AG08395 (cell line): Measurements from ENCODE around the gene ARMC9.
"Not testable (repeated sequence)": the region's sequence is repeated elsewhere in the genome, so short reads cannot be mapped to it uniquely, and the experiment has no call there.

Experiments
- DNase-seq: peaks from one replicate; pipeline ENCODE4 v3.0.0; 2012; ENCODE audit warnings: mixed read lengths, low spot score

The ARMC9 gene

GRCh38 chr2:231364061-231364460 lies 165.6 kb downstream of the ARMC9 start:
- DNase-seq: no peak

DNA sequence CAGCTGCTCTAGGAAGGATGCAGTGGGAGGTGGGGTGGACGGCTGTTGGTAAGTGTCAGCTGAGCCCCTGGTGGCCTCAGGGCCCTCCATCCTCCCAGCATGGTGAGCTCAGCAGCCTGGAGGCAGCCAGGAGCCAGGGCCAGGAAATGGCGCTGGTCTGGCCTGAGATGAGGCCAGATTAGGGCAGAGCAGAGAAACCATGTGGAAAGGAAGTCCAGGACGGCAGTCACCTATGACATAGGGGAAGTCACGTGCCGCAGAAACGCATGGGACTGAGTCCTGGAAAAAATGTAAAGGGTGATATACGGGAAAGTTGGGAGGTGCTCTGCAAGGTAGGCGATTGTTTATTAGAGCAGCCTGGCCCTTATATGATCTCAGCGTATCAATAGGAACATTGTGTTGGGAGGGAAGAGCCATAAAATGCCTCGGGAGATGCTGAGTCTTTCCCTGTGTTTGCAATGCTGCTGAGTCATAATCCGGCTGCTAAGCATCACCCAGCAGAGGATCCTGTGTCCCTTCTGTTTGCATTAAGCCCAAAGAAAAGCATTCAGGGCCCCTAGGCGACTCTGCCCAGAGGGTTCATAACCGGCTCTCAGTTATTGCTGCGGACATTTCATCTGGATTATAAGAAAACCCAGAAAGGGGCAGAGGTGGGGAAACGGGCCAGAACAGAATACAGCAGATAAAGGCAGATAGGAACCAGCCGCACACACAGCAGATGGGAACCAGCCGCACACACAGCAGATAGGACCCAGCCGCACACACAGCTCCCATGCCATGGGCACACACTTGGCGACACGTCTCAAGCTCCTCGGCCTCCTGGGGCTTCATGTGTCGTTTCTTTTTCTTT lies 166.8 kb downstream of the ARMC9 start:
- DNase-seq: peak; percentile 90

- DNase-seq: no peak
Observed at GRCh38 chr2:231367178-231367577, 168.7 kb downstream of the ARMC9 start.

GRCh38 chr2:231369580-231370428 lies 171.4 kb downstream of the ARMC9 start:
- DNase-seq: no peak

- DNase-seq: no peak
Observed at GRCh38 chr2:231370429-231370748, 172.0 kb downstream of the ARMC9 start.

- no peak for DNase-seq
Observed at GRCh38 chr2:231370749-231371429, 172.5 kb downstream of the ARMC9 start.

GRCh38 chr2:231371430-231372054 lies 173.1 kb downstream of the ARMC9 start:
- DNase-seq: no peak

- no peak for DNase-seq
Observed at GRCh38 chr2:231372326-231372725, 173.9 kb downstream of the ARMC9 start.

DNA sequence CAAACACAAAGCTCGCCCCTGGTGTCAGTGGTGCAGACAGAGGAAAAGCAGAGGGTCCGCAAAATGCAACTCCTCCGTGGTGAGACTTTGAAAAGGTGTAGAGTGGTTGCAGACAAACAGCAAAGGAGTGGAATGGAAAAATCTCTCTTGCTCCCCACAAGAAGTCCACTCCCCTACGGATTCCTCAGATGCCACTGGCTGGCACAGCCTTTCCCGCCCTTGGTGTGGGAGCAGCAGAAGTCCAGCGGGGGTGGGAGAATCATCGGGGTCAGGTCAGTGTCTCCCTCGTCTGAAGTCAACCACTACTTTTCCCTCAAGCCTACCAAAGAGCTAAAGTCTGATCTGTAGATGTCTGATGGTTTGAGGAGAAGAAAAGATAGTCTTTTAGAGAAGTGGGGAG lies 174.8 kb downstream of the ARMC9 start:
- no peak for DNase-seq

DNA sequence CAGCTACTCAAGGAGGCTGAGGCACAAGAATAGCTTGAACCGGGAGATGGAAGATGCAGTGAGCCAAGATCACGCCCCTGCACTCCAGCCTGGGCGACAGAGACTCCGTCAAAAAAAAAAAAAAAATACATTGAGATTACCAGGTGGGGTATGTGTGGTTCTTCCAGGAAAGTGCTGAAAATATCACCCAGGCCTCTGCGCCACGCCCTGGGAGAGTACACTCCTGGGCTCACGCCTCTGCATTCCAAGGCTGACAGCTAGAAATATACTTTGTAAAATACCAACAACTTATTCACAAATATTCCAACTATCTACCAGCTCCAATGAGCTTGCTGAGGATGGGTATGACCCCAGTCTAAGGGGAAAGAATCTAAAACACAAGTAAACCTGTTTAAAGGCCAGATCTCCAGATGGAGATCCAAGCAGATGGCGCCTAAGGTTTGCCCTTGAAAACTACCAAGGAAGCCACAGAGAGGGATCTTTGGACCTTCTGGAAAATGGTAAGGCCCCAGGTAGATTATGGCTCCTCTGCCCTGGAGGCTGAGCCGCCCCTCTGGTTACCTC lies 175.4 kb downstream of the ARMC9 start:
- DNase-seq: no peak

GRCh38 chr2:231374771-231375170 lies 176.3 kb downstream of the ARMC9 start:
- DNase-seq: no peak

DNA sequence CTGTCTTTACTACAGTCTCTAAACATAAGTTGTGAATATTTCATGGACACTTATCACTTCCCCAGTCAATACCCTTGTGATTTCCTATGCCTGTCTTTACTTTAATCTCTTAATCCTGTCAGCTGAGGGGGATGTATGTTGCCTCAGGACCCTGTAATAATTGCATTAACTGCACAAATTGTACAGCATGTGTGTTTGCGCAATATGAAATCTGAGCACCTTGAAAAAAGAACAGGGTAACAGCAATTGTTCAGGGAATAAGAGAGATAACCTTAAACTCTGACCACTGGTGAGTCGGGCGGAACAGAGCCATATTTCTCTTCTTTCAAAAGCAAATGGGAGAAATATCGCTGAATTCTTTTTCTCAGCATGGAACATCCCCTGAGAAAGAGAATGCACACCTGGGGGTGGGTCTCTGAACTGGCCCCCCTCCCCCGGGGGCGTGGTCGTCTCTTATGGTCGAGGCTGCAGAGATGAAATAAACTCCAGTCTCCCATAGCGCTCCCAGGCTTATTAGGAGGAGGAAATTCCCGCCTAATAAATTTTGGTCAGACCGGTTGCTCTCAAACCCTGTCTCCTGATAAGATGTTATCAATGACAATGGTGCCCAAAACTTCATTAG lies 177.7 kb downstream of the ARMC9 start:
- not testable (repeated sequence) for DNase-seq

- no peak for DNase-seq
Observed at GRCh38 chr2:231376857-231377256, 178.4 kb downstream of the ARMC9 start.

DNA sequence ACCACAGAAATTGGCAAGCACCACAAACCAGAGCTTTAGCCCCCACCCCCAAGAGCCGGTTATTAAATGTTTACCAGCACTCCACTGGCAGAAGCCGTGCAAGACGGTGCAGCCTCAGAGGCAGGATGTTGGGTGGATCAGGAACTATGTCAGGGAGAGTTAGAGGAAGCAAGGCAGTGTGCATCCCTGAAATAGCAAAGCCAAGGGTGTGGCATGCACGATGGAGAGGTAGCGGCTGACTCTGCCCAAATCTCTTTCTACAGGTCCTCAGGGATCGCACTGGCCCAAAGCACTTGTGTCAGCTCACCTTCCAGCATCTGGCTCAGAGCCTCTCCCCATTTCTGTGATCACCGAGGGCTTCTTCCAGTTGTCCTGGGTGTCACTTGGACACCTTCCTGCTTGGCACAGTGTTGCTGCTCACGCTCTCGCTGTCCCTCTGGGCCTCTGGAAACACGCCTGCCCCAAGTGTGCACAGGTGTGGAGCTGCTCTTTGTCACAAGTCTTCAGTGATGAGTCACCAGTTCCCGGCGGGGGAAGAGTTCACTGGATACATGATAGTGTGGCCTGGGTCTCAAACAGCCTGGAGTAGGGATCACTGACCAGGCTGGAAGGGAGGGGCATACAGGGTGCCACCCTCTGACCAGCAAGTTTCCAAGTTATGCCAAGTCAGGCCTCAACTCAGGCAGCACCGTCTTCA lies 179.7 kb downstream of the ARMC9 start:
- no peak for DNase-seq

- no peak for DNase-seq
Observed at GRCh38 chr2:231379266-231380215, 181.1 kb downstream of the ARMC9 start.

DNA sequence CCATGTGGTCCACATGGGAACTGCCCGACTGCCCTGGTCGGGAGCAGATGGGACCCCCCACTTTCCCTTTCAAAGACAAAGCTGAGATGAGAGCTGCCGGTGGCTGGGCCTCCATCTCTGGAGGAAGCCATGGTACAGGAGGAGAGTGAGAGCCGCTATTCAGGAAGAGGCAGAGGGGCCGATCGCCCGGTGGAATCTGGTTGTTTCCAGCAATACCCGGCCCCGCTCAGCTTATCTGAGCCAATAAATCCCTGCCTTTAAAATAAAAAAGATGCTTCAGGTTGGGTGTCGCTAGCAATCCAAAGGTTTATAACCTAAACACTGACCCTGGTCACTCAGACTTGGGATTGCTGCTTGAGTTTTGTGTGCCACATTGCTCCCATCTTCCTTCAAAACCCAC lies 181.9 kb downstream of the ARMC9 start:
- DNase-seq: no peak

- DNase-seq: no peak
Observed at GRCh38 chr2:231380991-231381847, 182.8 kb downstream of the ARMC9 start.

- DNase-seq: no peak
Observed at GRCh38 chr2:231382116-231382515, 183.7 kb downstream of the ARMC9 start.
